ENCODE data around the gene SERPINH1. TPM values are rescaled to one million over a fixed set of nuclear protein-coding genes. Genes with fewer than 3 reads are reported as not detected.
A peak's percentile ranks its signal among the peaks of the same experiment; 100 is the strongest.

The SERPINH1 gene
- total and polyA plus RNA-seq, 2 of the 13 experiments (the other 11 are each of a cell fraction or from before 2014, with no cell fraction given): 83.6 to 83.8 TPM

- no peak for TF ChIP-seq NFAT5 (CRISPR knock-in tag; IDR thresholded peaks at IDR 0.05)
These were observed 14.5 kb downstream of the SERPINH1 start (continued) for GRCh38 chr11:75576499-75576918.

DNA sequence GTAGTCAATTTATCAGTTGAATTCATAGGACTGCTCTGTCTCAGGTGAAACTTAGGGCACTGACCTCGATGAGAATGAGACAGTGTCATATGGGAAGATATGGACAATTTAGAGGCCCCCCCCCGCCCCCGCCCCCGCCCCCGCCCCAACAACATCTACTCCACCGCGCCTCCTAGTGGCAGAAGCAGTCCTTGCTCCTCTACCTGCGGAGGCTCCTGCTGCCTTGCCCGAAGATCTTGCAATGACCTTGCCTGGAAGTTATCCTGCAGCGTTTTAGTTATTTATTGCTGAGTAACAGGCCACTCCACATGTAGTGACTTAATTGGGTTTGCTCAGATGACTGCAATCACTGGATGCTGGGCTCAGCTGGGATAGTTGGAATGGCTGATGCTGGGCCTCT, 15.2 kb downstream of the SERPINH1 start:
- Histone ChIP-seq H2AFZ (ENCODE audit: low read length) (no peak overlapping the region), H3K4me3 (replicated peaks in 1 of 3; ENCODE audit: insufficient read depth in 1 of 3, low read depth in 2 of 3, low read length in 3 of 3) (no peak overlapping the region), H3K9me3 (ENCODE audit: low read length) (no peaks in the 10 kb centered on the region), H3K4me2 (ENCODE audit: low read depth, low read length) (no peak overlapping the region), H3K27me3 (ENCODE audit: control insufficient read depth in 1 of 2, insufficient read depth in 2 of 2, low read length in 2 of 2) (peaks cover 0 to 4% of the 10 kb centered on the region in 2 experiments; a peak in 1 of 5 replicates), H3K9ac (ENCODE audit: insufficient read depth, low read depth, low read length) (no peak overlapping the region), H3K36me3 (replicated peaks in 1 of 2; ENCODE audit: control insufficient read depth in 1 of 2, insufficient read depth in 2 of 2, low read length in 2 of 2) (peaks cover 1 to 3% of the 10 kb centered on the region in 2 experiments; a peak in 2 of 5 replicates), H4K20me1 (ENCODE audit: insufficient read depth, low read length) (no peaks in the 10 kb centered on the region), H3K79me2 (ENCODE audit: insufficient read depth, low read length) (no peaks in the 10 kb centered on the region), H3K27ac (ENCODE audit: extremely low read length, insufficient read depth, low read length) (no peak overlapping the region), H3K4me1 (ENCODE audit: insufficient read depth, low read length) (peaks cover 7% of the 10 kb centered on the region; the same call in 1 of the 2 replicates)
- in situ Hi-C loops (cut with HindIII; ENCODE audit: extremely low pct_ligation_motif_present, low pct_unique_long_range_greater_than_20kb): loop anchor here (5.0 kb wide), 1 partner anchor 35 kb away; no protein-coding TSS in a partner anchor
- ATAC-seq (peak; percentile 32), DNase-seq (ENCODE audit: low spot score) (no peak), FAIRE-seq (no peak)
- intact Hi-C loops (cut with micrococcal nuclease; ENCODE audit: unreplicated experiment): loop anchor here (1.0 kb wide), 1 partner anchor 30 kb away; no protein-coding TSS in a partner anchor
- CTCF ChIA-PET (ENCODE audit: low intra/inter-chr PET ratio, low total read pairs): interaction anchor here (1.7 to 2.8 kb wide), 2 partner anchors 30 kb away, joined by 13 to 16 read pairs; no protein-coding TSS in a partner anchor
- 5% methylated on average over 10 of the region's 10 CpGs for WGBS (ENCODE audit: low lambda C conversion rate)
- POLR2A ChIA-PET: interaction anchor here (1.0 to 1.9 kb wide), 2 partner anchors 11 to 15 kb away, joined by 3 to 5 read pairs; partner anchors contain the start of gene SERPINH1
- BruUV-seq (replicated peaks): no TSS peak
- no peak for TF ChIP-seq NR1H2 (CRISPR knock-in tag; IDR thresholded peaks at IDR 0.05; ENCODE audit: borderline replicate concordance, low read depth)
- no peak for TF ChIP-seq ZBTB38 (CRISPR knock-in tag; IDR thresholded peaks at IDR 0.05)
- TF ChIP-seq SMC3 (IDR thresholded peaks at IDR 0.05; ENCODE audit: low read length): peak; percentile 26; the same call in 1 of the 2 replicates
- TF ChIP-seq GTF3A (CRISPR knock-in tag; conservative IDR thresholded peaks at IDR 0.05): no peak
- TF ChIP-seq PATZ1 (CRISPR knock-in tag; IDR thresholded peaks at IDR 0.05): peak; percentile 85
- TF ChIP-seq, protein P1, sequence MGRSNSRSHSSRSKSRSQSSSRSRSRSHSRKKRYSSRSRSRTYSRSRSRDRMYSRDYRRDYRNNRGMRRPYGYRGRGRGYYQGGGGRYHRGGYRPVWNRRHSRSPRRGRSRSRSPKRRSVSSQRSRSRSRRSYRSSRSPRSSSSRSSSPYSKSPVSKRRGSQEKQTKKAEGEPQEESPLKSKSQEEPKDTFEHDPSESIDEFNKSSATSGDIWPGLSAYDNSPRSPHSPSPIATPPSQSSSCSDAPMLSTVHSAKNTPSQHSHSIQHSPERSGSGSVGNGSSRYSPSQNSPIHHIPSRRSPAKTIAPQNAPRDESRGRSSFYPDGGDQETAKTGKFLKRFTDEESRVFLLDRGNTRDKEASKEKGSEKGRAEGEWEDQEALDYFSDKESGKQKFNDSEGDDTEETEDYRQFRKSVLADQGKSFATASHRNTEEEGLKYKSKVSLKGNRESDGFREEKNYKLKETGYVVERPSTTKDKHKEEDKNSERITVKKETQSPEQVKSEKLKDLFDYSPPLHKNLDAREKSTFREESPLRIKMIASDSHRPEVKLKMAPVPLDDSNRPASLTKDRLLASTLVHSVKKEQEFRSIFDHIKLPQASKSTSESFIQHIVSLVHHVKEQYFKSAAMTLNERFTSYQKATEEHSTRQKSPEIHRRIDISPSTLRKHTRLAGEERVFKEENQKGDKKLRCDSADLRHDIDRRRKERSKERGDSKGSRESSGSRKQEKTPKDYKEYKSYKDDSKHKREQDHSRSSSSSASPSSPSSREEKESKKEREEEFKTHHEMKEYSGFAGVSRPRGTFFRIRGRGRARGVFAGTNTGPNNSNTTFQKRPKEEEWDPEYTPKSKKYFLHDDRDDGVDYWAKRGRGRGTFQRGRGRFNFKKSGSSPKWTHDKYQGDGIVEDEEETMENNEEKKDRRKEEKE (IDR thresholded peaks at IDR 0.05): no peak
- TF ChIP-seq SSRP1 (CRISPR knock-in tag; IDR thresholded peaks at IDR 0.05): no peak
- no peak for TF ChIP-seq CHCHD3 (CRISPR knock-in tag; IDR thresholded peaks at IDR 0.05)
- no peak for TF ChIP-seq NFATC3 (CRISPR knock-in tag; IDR thresholded peaks at IDR 0.05)
- TF ChIP-seq MTF2 (CRISPR knock-in tag; IDR thresholded peaks at IDR 0.05; ENCODE audit: borderline replicate concordance): no peak
- TF ChIP-seq ZNF572 (CRISPR knock-in tag; IDR thresholded peaks at IDR 0.05): no peak
- no peak for TF ChIP-seq ZNF468 (CRISPR knock-in tag; IDR thresholded peaks at IDR 0.05)
- TF ChIP-seq STAG1 (CRISPR knock-in tag; IDR thresholded peaks at IDR 0.05): peak; percentile 18; the same call in 1 of the 2 replicates

Data from HepG2 (cell line).